WTC11 (cell line): ENCODE data around the gene CACNA2D3. TPM values are rescaled to one million over a fixed set of nuclear protein-coding genes. Genes with fewer than 3 reads are reported as not detected.

Source experiments
- ATAC-seq: fragments of 200-7000 bp; cut with Tn5 transposase; 2 replicates; pipeline ENCODE4 v1.10.0; 2021; ENCODE audit warnings: mild to moderate bottlenecking, moderate library complexity
- CTCF ChIA-PET: fragments of 300-600 bp; sonication (Branson Sonifier 250); formaldehyde crosslinking; loops from one replicate; lab custom pipeline; 2021; ENCODE audit warnings: antibody characterized with exemption; lab: Charles Lee
- POLR2A ChIA-PET: fragments of 350-600 bp; sonication (Branson Sonifier 250); formaldehyde crosslinking; loops from one replicate; lab custom pipeline; 2021; ENCODE audit warnings: antibody characterized with exemption; lab: Charles Lee
- DNase-seq: peaks from one replicate; pipeline ENCODE4 v3.0.0; 2021; ENCODE audit warnings: low spot score
- H3K27ac Mint-ChIP-seq: 2 replicates; pipeline ENCODE4 v1.8.0; 2021; ENCODE audit warnings: mixed read lengths
- H3K27me3 Mint-ChIP-seq: 2 replicates; pipeline ENCODE4 v1.8.0; 2021; ENCODE audit warnings: low read depth, mild to moderate bottlenecking, moderate library complexity, mixed read lengths
- H3K36me3 Mint-ChIP-seq: 2 replicates; pipeline ENCODE4 v1.8.0; 2021; ENCODE audit warnings: mixed read lengths
- H3K4me1 Mint-ChIP-seq: 2 replicates; pipeline ENCODE4 v1.8.0; 2022; ENCODE audit warnings: mixed read lengths
- H3K4me3 Mint-ChIP-seq: 2 replicates; pipeline ENCODE4 v1.8.0; 2021; ENCODE audit warnings: mild to moderate bottlenecking, moderate library complexity, mixed read lengths
- H3K9me3 Mint-ChIP-seq: 2 replicates; pipeline ENCODE4 v1.8.0; 2021; ENCODE audit warnings: mixed read lengths
- ATF1 ChIP-seq: sonication (generic); formaldehyde crosslinking; IDR thresholded peaks from 2 replicates; pipeline ENCODE4 v1.8.1; 2023; ENCODE audit warnings: mild to moderate bottlenecking, moderate library complexity, missing genetic modification reagents
- CBFB ChIP-seq: sonication (generic); formaldehyde crosslinking; IDR thresholded peaks from 2 replicates; pipeline ENCODE4 v1.8.1; 2022; ENCODE audit warnings: mild to moderate bottlenecking, low read depth, missing genetic modification reagents
- E2F4 ChIP-seq: sonication (generic); formaldehyde crosslinking; IDR thresholded peaks from 2 replicates; pipeline ENCODE4 v1.8.1; 2022; ENCODE audit warnings: low read depth, mild to moderate bottlenecking, moderate library complexity, missing genetic modification reagents, borderline replicate concordance
- ERG ChIP-seq: fragments of 250-450 bp; sonication (Bioruptor Pico); IDR thresholded peaks from 2 replicates; pipeline ENCODE4 v1.8.0; 2021; ENCODE audit warnings: mild to moderate bottlenecking
- FOXP4 ChIP-seq: sonication (generic); formaldehyde crosslinking; IDR thresholded peaks from 2 replicates; pipeline ENCODE4 v1.8.0; 2022; ENCODE audit warnings: mild to moderate bottlenecking, missing genetic modification reagents
- GABPB1 ChIP-seq: sonication (generic); formaldehyde crosslinking; IDR thresholded peaks from 2 replicates; pipeline ENCODE4 v1.8.1; 2023; ENCODE audit warnings: mild to moderate bottlenecking, missing genetic modification reagents
- HMGA2 ChIP-seq: fragments of 250-450 bp; sonication (Bioruptor Pico); IDR thresholded peaks from 2 replicates; pipeline ENCODE4 v1.4.0; 2021; ENCODE audit warnings: mild to moderate bottlenecking, moderate library complexity
- JAZF1 ChIP-seq: fragments of 250-450 bp; sonication (Bioruptor Pico); IDR thresholded peaks from 2 replicates; pipeline ENCODE4 v1.9.0; 2021; ENCODE audit warnings: moderate library complexity, mild to moderate bottlenecking, inconsistent platforms
- JUN ChIP-seq: sonication (generic); formaldehyde crosslinking; IDR thresholded peaks from 2 replicates; pipeline ENCODE4 v1.8.0; 2023; ENCODE audit warnings: mild to moderate bottlenecking, missing genetic modification reagents
- KAT7 ChIP-seq: sonication (generic); formaldehyde crosslinking; IDR thresholded peaks from 2 replicates; pipeline ENCODE4 v1.8.1; 2023; ENCODE audit warnings: missing genetic modification reagents, mild to moderate bottlenecking, borderline replicate concordance
- NFE2L1 ChIP-seq: sonication (generic); formaldehyde crosslinking; IDR thresholded peaks from 2 replicates; pipeline ENCODE4 v1.8.1; 2023; ENCODE audit warnings: missing genetic modification reagents
- OVOL2 ChIP-seq: fragments of 250-450 bp; sonication (Bioruptor Pico); IDR thresholded peaks from 2 replicates; pipeline ENCODE4 v1.9.0; 2021; ENCODE audit warnings: mild to moderate bottlenecking, borderline replicate concordance
- SMAD4 ChIP-seq: sonication (generic); formaldehyde crosslinking; IDR thresholded peaks from 2 replicates; pipeline ENCODE4 v1.8.0; 2022; ENCODE audit warnings: mild to moderate bottlenecking, missing genetic modification reagents
- SP1 ChIP-seq: sonication (generic); formaldehyde crosslinking; conservative IDR thresholded peaks from 2 replicates; pipeline ENCODE4 v1.8.1; 2022; ENCODE audit warnings: missing genetic modification reagents
- TEAD4 ChIP-seq: sonication (generic); formaldehyde crosslinking; IDR thresholded peaks from 2 replicates; pipeline ENCODE4 v1.8.0; 2022; ENCODE audit warnings: mild to moderate bottlenecking, missing genetic modification reagents
- TP53 ChIP-seq: sonication (generic); formaldehyde crosslinking; IDR thresholded peaks from 2 replicates; pipeline ENCODE4 v1.8.1; 2023; ENCODE audit warnings: mild to moderate bottlenecking, missing genetic modification reagents
- USF2 ChIP-seq: sonication (generic); formaldehyde crosslinking; IDR thresholded peaks from 2 replicates; pipeline ENCODE4 v1.8.1; 2023; ENCODE audit warnings: mild to moderate bottlenecking, missing genetic modification reagents, moderate library complexity
- ZBTB43 ChIP-seq: sonication (generic); formaldehyde crosslinking; IDR thresholded peaks from 2 replicates; pipeline ENCODE4 v1.8.1; 2023; ENCODE audit warnings: mild to moderate bottlenecking, missing genetic modification reagents
- ZNF138 ChIP-seq: sonication (generic); formaldehyde crosslinking; conservative IDR thresholded peaks from 2 replicates; pipeline ENCODE4 v1.8.1; 2022; ENCODE audit warnings: mild to moderate bottlenecking, moderate library complexity, missing genetic modification reagents
- ZNF317 ChIP-seq: sonication (generic); formaldehyde crosslinking; IDR thresholded peaks from 2 replicates; pipeline ENCODE4 v1.8.1; 2023; ENCODE audit warnings: low read depth, mild to moderate bottlenecking, moderate library complexity, missing genetic modification reagents, borderline replicate concordance
- total RNA-seq: library from RNA; stranded (reverse); gene quantifications from 3 replicates; pipeline ENCODE4 v1.2.3, GENCODE V29; 2021
- TF ChIP-seq, protein P1 (sequence below): sonication (generic); formaldehyde crosslinking; IDR thresholded peaks from 2 replicates; pipeline ENCODE4 v1.8.0; 2022; ENCODE audit warnings: mild to moderate bottlenecking, missing genetic modification reagents
- TF ChIP-seq, protein P2 (sequence below): fragments of 250-450 bp; sonication (Bioruptor Pico); IDR thresholded peaks from 2 replicates; pipeline ENCODE4 v1.9.0; 2021; ENCODE audit warnings: mild to moderate bottlenecking
- TF ChIP-seq, protein P3 (sequence below): fragments of 250-450 bp; sonication (Bioruptor Pico); conservative IDR thresholded peaks from 2 replicates; pipeline ENCODE4 v1.9.0; 2021; ENCODE audit warnings: mild to moderate bottlenecking
- TF ChIP-seq, protein P4 (sequence below): sonication (generic); formaldehyde crosslinking; IDR thresholded peaks from 2 replicates; pipeline ENCODE4 v1.8.1; 2022; ENCODE audit warnings: missing genetic modification reagents, borderline replicate concordance

CACNA2D3 gene
- total RNA-seq, 1 experiment from 2014 or later = 5.0 TPM

- TF ChIP-seq, protein P1, sequence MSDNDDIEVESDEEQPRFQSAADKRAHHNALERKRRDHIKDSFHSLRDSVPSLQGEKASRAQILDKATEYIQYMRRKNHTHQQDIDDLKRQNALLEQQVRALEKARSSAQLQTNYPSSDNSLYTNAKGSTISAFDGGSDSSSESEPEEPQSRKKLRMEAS (CRISPR knock-in tag) = no peak
- TF ChIP-seq ATF1 (CRISPR knock-in tag) = no peak
- no peak for TF ChIP-seq HMGA2 (CRISPR knock-in tag)
- no peak for TF ChIP-seq ERG (CRISPR knock-in tag)
- no peak for TF ChIP-seq FOXP4 (CRISPR knock-in tag)
- TF ChIP-seq, protein P2, sequence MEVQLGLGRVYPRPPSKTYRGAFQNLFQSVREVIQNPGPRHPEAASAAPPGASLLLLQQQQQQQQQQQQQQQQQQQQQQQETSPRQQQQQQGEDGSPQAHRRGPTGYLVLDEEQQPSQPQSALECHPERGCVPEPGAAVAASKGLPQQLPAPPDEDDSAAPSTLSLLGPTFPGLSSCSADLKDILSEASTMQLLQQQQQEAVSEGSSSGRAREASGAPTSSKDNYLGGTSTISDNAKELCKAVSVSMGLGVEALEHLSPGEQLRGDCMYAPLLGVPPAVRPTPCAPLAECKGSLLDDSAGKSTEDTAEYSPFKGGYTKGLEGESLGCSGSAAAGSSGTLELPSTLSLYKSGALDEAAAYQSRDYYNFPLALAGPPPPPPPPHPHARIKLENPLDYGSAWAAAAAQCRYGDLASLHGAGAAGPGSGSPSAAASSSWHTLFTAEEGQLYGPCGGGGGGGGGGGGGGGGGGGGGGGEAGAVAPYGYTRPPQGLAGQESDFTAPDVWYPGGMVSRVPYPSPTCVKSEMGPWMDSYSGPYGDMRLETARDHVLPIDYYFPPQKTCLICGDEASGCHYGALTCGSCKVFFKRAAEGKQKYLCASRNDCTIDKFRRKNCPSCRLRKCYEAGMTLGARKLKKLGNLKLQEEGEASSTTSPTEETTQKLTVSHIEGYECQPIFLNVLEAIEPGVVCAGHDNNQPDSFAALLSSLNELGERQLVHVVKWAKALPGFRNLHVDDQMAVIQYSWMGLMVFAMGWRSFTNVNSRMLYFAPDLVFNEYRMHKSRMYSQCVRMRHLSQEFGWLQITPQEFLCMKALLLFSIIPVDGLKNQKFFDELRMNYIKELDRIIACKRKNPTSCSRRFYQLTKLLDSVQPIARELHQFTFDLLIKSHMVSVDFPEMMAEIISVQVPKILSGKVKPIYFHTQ (CRISPR knock-in tag) = no peak
- TF ChIP-seq USF2 (CRISPR knock-in tag) = no peak
- TF ChIP-seq JUN (CRISPR knock-in tag) = no peak
- no peak for TF ChIP-seq TP53 (CRISPR knock-in tag)
- no peak for TF ChIP-seq TEAD4 (CRISPR knock-in tag)
These were observed 795.5 kb downstream of the CACNA2D3 start (continued) for GRCh38 chr3:54917862-54918261.

GRCh38 chr3:54918516-54918915 lies 796.2 kb downstream of the CACNA2D3 start:
- Mint-ChIP-seq H3K27ac (no peak overlapping the region), H3K9me3 (peaks cover 8% of the 10 kb centered on the region; the same call in 1 of the 2 replicates), H3K4me3 (no peak overlapping the region), H3K4me1 (no peaks in the 10 kb centered on the region), H3K27me3 (no peaks in the 10 kb centered on the region), H3K36me3 (no peaks in the 10 kb centered on the region; the same call in 1 of the 2 replicates)
- DNase-seq (no peak), ATAC-seq (no peak)
- ChIA-PET POLR2A (no interaction called here), CTCF (interaction anchor here (1.1 kb wide), 1 partner anchor 88 kb away, joined by 3 read pairs; no protein-coding TSS in a partner anchor)
- no peak for TF ChIP-seq JAZF1 (CRISPR knock-in tag)
- TF ChIP-seq, protein P3, sequence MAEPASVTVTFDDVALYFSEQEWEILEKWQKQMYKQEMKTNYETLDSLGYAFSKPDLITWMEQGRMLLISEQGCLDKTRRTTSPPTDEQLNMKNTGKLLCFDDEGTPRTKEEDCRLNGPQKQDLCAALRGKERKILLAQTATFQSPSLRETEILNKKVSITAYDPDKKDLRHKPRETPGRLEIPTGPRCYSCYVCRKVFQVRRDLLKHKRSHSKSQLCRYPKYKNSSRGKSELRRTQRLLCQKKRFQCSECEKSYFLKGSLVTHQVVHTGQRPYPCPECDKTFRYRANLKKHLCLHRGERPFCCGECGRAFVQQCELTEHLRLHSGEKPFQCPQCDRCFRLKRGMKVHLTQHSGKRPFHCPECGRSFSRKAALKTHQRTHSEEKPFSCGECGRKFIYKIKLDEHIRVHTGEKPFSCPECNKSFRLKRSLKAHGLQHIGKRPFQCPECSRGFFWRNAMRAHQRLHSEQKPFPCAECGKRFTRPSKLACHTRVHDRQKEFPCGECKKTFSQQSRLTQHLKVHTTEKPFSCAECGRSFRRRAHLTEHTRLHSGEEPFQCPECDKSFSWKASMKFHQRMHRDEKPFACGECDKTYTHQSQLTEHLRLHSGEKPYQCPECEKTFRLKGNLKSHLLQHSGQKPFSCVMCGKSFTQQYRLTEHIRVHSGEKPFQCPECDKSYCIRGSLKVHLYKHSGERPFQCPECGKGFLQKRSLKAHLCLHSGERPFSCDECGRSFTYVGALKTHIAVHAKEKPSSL (CRISPR knock-in tag) = no peak
- TF ChIP-seq CBFB = no peak
- no peak for TF ChIP-seq SP1 (CRISPR knock-in tag)
- TF ChIP-seq, protein P4, sequence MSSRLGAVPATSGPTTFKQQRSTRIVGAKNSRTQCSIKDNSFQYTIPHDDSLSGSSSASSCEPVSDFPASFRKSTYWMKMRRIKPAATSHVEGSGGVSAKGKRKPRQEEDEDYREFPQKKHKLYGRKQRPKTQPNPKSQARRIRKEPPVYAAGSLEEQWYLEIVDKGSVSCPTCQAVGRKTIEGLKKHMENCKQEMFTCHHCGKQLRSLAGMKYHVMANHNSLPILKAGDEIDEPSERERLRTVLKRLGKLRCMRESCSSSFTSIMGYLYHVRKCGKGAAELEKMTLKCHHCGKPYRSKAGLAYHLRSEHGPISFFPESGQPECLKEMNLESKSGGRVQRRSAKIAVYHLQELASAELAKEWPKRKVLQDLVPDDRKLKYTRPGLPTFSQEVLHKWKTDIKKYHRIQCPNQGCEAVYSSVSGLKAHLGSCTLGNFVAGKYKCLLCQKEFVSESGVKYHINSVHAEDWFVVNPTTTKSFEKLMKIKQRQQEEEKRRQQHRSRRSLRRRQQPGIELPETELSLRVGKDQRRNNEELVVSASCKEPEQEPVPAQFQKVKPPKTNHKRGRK (CRISPR knock-in tag) = no peak
- no peak for TF ChIP-seq ZNF138 (CRISPR knock-in tag)
- no peak for TF ChIP-seq ZNF317 (CRISPR knock-in tag)
- no peak for TF ChIP-seq KAT7 (CRISPR knock-in tag)
- no peak for TF ChIP-seq SMAD4 (CRISPR knock-in tag)
- TF ChIP-seq OVOL2 (CRISPR knock-in tag) = no peak
- TF ChIP-seq GABPB1 (CRISPR knock-in tag) = no peak
- no peak for TF ChIP-seq NFE2L1 (CRISPR knock-in tag)
- no peak for TF ChIP-seq ZBTB43
- no peak for TF ChIP-seq E2F4 (CRISPR knock-in tag)
